Stomach (tissue), 9 donors: ENCODE data around the gene CRYBG2. TPM values are rescaled to one million over a fixed set of nuclear protein-coding genes. Genes with fewer than 3 reads are reported as not detected.
A peak's percentile ranks its signal among the peaks of the same experiment; 100 is the strongest.
"Not testable (repeated sequence)": the region's sequence is repeated elsewhere in the genome, so short reads cannot be mapped to it uniquely, and the experiment has no call there.

Experiments
- DNase-seq, 2 donors: peaks; one replicate each; pipeline versions ENCODE4 v3.0.0 to v3.0.0-alpha.2; 2013 to 2019
- H3K27ac ChIP-seq, 5 donors: fragments of 200-600 bp in 4 of 5; sonication (generic) in 4 of 5; one replicate each; pipeline ENCODE4 v1.5.1; 2013 to 2019; ENCODE audit warnings: mild to moderate bottlenecking in 1 of 5, moderate library complexity in 1 of 5
- H3K27me3 ChIP-seq, 3 donors: fragments of 200-600 bp; sonication (generic); one replicate each; pipeline ENCODE4 v1.5.1; 2017 to 2019; ENCODE audit warnings: mixed run types in 1 of 3
- H3K36me3 ChIP-seq, 4 donors: fragments of 200-600 bp; sonication (generic); 1 replicate in 3 of 4; 2 replicates in 1 of 4; pipeline ENCODE4 v1.5.1; 2016 to 2019
- H3K4me1 ChIP-seq, 4 donors: fragments of 200-600 bp; sonication (generic); one replicate each; pipeline ENCODE4 v1.5.1; 2016 to 2019
- H3K4me3 ChIP-seq, 4 donors: fragments of 200-600 bp; sonication (generic) in 3 of 4; one replicate each; pipeline ENCODE4 v1.5.1; 2016 to 2019; ENCODE audit warnings: mild to moderate bottlenecking in 1 of 4
- H3K9me3 ChIP-seq, 4 donors: fragments of 200-600 bp; sonication (generic); one replicate each; pipeline ENCODE4 v1.5.1; 2016 to 2019
- EP300 ChIP-seq: sonication (generic); formaldehyde crosslinking; IDR thresholded peaks from one replicate; pipeline ENCODE4 v1.6.1; 2017; ENCODE audit warnings: antibody characterized with exemption
- POLR2A ChIP-seq, 4 donors: fragments of 450-650 bp; IDR thresholded peaks; one replicate each; pipeline ENCODE4 v1.6.1; 2016; ENCODE audit warnings: antibody characterized with exemption in 4 of 4, control low read depth in 2 of 4, mild to moderate bottlenecking in 1 of 4, moderate library complexity in 1 of 4
- POLR2AphosphoS5 ChIP-seq, 3 donors: sonication (generic); formaldehyde crosslinking; IDR thresholded peaks; one replicate each; pipeline ENCODE4 v1.6.1; 2016; ENCODE audit warnings: antibody characterized with exemption in 3 of 3
- WGBS, 5 donors: extraction: QIAGEN DNeasy Blood & Tissue Kit in 3 of 5; methylation state at CpG; one replicate each; pipeline versions ENCODE4 v1.1.5 to v1.1.7; 2013 to 2018; 5-methylcytosine and 5-hydroxymethylcytosine counted together
- intact Hi-C: fragments of 100-400 bp; cut with DNase I; formaldehyde crosslinking; loops from one replicate; pipeline ENCODE4 v1.15.1; 2023; ENCODE audit warnings: low total_unique reads
- polyA plus RNA-seq, 3 donors: library from polyadenylated mRNA; stranded (reverse); fragments of 200-250 nt; gene quantifications; one replicate each; pipeline ENCODE4 v1.2.3, GENCODE V29; 2013
- total RNA-seq, 5 donors: library from RNA; depleted of rRNA; stranded (reverse); fragments of >200 nt; gene quantifications; one replicate each; pipeline versions ENCODE4 v1.1.0 to v1.2.3, GENCODE V29; 2014 to 2016
- TF ChIP-seq, protein P1 (sequence below), 7 experiments: fragments of 450-650 bp in 4 of 7; fragments of 200-600 bp in 3 of 7; sonication (generic) in 3 of 7; IDR thresholded peaks; one replicate each; pipeline ENCODE4 v1.5.1; 2016 to 2019; ENCODE audit warnings: antibody characterized with exemption in 7 of 7, control low read depth in 2 of 7, mild to moderate bottlenecking in 1 of 7
- donor health status: healthy with polysubstance abuse.
- donor health status: Bipolar disorder and iron deficiency.
- donor health status: healthy.

CRYBG2 gene
- total and polyA plus RNA-seq, 8 donors, result 0.15 to 66.8 (median 3.2) TPM

DNA sequence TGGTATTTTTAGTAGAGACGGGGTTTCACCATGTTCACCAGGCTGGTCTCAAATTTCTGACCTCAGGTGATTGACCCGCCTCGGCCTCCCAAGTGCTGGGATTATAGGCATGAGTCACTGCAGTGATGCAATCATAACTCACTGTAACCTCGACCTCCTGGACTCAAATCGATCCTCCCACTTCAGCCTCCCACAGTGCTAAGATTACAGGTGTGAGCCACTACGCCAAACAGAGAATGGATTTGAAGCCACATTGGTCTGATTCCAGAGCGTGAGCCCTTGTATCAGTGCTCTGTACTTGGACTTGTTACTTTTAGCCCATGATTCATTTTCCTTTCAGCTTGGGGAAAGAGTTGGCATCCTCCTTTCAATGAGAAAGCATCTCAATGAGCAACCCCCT, 33.5 kb upstream of the CRYBG2 start:
- Histone ChIP-seq H3K27ac (no peak overlapping the region), H3K27me3 (peaks cover 0 to 43% (median 0%) of the 10 kb centered on the region in 3 donors), H3K4me3 (no peak overlapping the region), H3K9me3 (no peaks in the 10 kb centered on the region), H3K36me3 (no peaks in the 10 kb centered on the region), H3K4me1 (no peaks in the 10 kb centered on the region)
- intact Hi-C loops, result no loop called here
- 56 to 71% (median 69%) methylated on average over 7 of the region's 7 CpGs for WGBS, 5 donors
- TF ChIP-seq, protein P1, sequence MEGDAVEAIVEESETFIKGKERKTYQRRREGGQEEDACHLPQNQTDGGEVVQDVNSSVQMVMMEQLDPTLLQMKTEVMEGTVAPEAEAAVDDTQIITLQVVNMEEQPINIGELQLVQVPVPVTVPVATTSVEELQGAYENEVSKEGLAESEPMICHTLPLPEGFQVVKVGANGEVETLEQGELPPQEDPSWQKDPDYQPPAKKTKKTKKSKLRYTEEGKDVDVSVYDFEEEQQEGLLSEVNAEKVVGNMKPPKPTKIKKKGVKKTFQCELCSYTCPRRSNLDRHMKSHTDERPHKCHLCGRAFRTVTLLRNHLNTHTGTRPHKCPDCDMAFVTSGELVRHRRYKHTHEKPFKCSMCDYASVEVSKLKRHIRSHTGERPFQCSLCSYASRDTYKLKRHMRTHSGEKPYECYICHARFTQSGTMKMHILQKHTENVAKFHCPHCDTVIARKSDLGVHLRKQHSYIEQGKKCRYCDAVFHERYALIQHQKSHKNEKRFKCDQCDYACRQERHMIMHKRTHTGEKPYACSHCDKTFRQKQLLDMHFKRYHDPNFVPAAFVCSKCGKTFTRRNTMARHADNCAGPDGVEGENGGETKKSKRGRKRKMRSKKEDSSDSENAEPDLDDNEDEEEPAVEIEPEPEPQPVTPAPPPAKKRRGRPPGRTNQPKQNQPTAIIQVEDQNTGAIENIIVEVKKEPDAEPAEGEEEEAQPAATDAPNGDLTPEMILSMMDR (IDR thresholded peaks at IDR 0.05), result no peak
- TF ChIP-seq EP300 (no peak), POLR2AphosphoS5 (IDR thresholded peaks at IDR 0.05) (no peak), POLR2A (IDR thresholded peaks at IDR 0.05) (no peak)
- DNase-seq, result no peak

DNA sequence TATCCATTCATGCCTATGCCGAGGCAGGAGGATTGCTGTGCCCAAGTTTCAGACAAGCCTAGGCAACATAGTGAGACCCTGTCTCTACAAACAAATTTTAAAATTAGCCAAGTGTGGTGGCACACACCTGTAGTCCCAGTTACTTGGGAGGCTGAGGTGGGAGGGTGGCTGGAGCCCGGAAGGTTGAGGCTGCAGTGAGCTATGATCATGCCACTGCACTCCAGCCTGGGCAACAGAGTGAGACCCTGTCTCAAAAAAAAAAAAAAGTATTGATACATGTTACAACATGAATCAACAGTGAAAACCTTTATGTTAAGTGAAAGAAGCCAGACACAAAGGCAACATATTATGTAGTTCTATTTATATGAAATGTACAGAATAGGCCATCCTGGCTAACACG, 31.1 kb upstream of the CRYBG2 start:
- H3K4me1 ChIP-seq, H3K4me3 ChIP-seq, H3K9me3 ChIP-seq, H3K36me3 ChIP-seq, DNase-seq, H3K27ac ChIP-seq, intact Hi-C loops: not testable (repeated sequence)
- peaks cover 0 to 43% (median 0%) of the 10 kb centered on the region in 3 donors for H3K27me3 ChIP-seq
- 78 to 96% (median 90%) methylated on average over 3 of the region's 3 CpGs for WGBS, 5 donors

DNA sequence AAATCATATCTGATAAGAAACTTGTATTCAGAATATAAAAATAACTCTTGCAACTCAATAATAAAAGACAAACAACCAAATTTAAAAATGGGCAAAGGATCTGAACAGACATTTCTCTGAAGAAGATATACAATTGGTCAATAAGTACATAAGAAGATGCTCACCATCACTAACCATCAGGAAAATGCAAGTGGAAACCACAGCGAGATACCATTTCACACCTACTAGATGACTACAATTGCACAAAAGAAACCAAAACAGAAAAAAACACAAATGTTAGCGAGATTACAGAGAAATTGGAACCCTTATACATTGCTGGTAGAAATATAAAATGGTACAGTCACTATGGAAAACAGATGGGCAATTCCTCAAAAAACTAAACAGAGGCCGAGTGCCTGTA, 30.1 kb upstream of the CRYBG2 start:
- Histone ChIP-seq H3K27ac (no peak overlapping the region), H3K36me3 (no peaks in the 10 kb centered on the region), H3K9me3 (no peaks in the 10 kb centered on the region), H3K4me3 (no peak overlapping the region), H3K4me1 (no peaks in the 10 kb centered on the region), H3K27me3 (peaks cover 0 to 35% (median 0%) of the 10 kb centered on the region in 3 donors)
- DNase-seq, result no peak
- 70 to 78% (median 72%) methylated on average over 3 of the region's 3 CpGs for WGBS, 5 donors
- TF ChIP-seq, protein P1 (IDR thresholded peaks at IDR 0.05), result no peak
- TF ChIP-seq POLR2A (IDR thresholded peaks at IDR 0.05) (no peak), POLR2AphosphoS5 (IDR thresholded peaks at IDR 0.05) (no peak), EP300 (no peak)
- intact Hi-C loops, result no loop called here

DNA sequence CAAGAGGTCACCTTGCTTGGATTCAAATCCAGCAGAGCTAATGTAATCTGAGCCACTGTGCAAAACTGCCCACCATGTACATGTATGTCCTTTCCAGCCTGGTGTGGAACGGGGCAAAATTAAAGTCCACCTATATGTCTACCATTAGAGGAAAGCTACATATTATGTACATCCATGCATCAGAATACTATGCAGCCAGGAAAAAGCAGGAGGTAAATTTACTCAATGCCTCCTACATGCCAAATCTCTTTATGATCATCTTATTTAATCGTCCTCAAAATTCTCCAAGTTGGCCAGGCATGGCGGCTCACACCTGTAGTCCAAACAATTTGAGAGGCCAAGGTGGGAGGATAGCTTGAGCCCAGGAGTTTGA, 24.9 kb upstream of the CRYBG2 start:
- Histone ChIP-seq H3K36me3 (no peaks in the 10 kb centered on the region), H3K4me3 (no peak overlapping the region), H3K27ac (no peak overlapping the region), H3K4me1 (peaks cover 0 to 8% (median 4%) of the 10 kb centered on the region in 4 donors), H3K9me3 (no peaks in the 10 kb centered on the region), H3K27me3 (peaks cover 0 to 24% (median 0%) of the 10 kb centered on the region in 3 donors)
- TF ChIP-seq, protein P1 (IDR thresholded peaks at IDR 0.05), result no peak
- TF ChIP-seq EP300 (no peak), POLR2A (IDR thresholded peaks at IDR 0.05) (no peak), POLR2AphosphoS5 (IDR thresholded peaks at IDR 0.05) (no peak)
- intact Hi-C loops, result no loop called here
- WGBS, 5 donors, result 87 to 96% (median 94%) methylated on average over 3 of the region's 3 CpGs
- DNase-seq, result no peak

DNA sequence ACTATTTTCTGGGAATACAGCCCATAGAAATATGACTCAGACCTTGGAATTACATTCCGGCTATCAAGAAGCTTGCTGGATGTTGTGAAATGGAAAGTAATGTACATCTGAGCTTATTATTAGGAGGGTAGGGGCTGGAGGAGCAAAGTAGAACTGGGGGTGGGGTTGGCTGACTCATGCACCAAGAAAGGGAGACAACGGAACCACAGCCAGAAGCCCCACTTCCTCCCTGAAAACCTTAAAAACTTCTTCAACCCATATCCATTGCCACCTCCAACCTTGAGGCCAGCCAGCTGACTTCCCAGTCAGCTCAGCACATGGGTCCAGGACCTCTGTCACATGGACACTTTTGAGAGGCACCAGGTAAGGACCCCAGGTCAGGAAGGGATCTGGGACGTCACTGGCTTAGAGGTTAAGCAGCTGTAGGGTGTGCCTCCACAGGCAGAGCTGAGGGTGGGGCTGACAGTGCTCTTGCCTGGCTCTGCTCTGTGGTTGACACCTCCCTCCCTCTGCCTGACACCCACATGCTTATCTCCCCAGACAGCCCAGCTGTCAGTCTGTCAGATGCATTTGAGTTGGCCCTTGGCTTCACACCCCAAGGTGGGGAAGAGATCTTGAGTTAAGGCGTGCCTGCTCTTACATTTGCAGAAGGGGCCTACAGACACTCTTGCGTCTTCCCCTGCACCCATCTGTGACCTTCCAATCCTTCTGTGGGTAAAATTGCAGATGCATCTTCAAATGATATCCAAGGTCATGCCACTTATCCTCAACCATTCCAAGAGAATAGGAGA, 24.4 kb upstream of the CRYBG2 start:
- DNase-seq, result peak in 1 of 2 donors; percentile 76
- Histone ChIP-seq H3K27me3 (peaks cover 0 to 25% (median 0%) of the 10 kb centered on the region in 3 donors), H3K9me3 (no peaks in the 10 kb centered on the region), H3K36me3 (no peaks in the 10 kb centered on the region), H3K4me3 (no peak overlapping the region), H3K27ac (peak overlapping the region in 1 of 5 donors; percentile 40), H3K4me1 (peaks cover 0 to 8% (median 4%) of the 10 kb centered on the region in 4 donors)
- no peak for TF ChIP-seq POLR2AphosphoS5 (IDR thresholded peaks at IDR 0.05)
- TF ChIP-seq EP300, result no peak
- TF ChIP-seq POLR2A (IDR thresholded peaks at IDR 0.05), result no peak
- TF ChIP-seq, protein P1 (IDR thresholded peaks at IDR 0.05), result no peak
- intact Hi-C loops, result no loop called here
- 29 to 37% (median 35%) methylated on average over 5 of the region's 5 CpGs for WGBS, 5 donors
